T-helper 2 cell treated with Interferon-gamma antibody and Interleukin-4, amounts not matched to agents 5 μg/mL and 100 μg/mL, for 36 hours (primary cell): ENCODE results near the gene HELT.
"Not testable (repeated sequence)": the region's sequence is repeated elsewhere in the genome, so short reads cannot be mapped to it uniquely, and the experiment has no call there.

ENCODE experiments used
- DNase-seq: peaks from one replicate; pipeline ENCODE4 v3.0.0; 2021; ENCODE audit warnings: low spot score
- H3K27ac Mint-ChIP-seq: one replicate; pipeline ENCODE4 v1.8.0; 2021; ENCODE audit warnings: mild to moderate bottlenecking, mixed read lengths
- H3K27me3 Mint-ChIP-seq: one replicate; pipeline ENCODE4 v1.8.0; 2021; ENCODE audit warnings: low read depth, mixed read lengths
- H3K36me3 Mint-ChIP-seq: one replicate; pipeline ENCODE4 v1.8.0; 2021; ENCODE audit warnings: low read depth, mixed read lengths
- H3K4me1 Mint-ChIP-seq: one replicate; pipeline ENCODE4 v1.8.0; 2021; ENCODE audit warnings: low read depth, mixed read lengths
- H3K4me3 Mint-ChIP-seq: one replicate; pipeline ENCODE4 v1.8.0; 2022; ENCODE audit warnings: mild to moderate bottlenecking, moderate library complexity, mixed read lengths
- H3K9me3 Mint-ChIP-seq: one replicate; pipeline ENCODE4 v1.8.0; 2021; ENCODE audit warnings: mixed read lengths

Gene HELT, protein sequence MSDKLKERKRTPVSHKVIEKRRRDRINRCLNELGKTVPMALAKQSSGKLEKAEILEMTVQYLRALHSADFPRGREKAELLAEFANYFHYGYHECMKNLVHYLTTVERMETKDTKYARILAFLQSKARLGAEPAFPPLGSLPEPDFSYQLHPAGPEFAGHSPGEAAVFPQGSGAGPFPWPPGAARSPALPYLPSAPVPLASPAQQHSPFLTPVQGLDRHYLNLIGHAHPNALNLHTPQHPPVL

DNA sequence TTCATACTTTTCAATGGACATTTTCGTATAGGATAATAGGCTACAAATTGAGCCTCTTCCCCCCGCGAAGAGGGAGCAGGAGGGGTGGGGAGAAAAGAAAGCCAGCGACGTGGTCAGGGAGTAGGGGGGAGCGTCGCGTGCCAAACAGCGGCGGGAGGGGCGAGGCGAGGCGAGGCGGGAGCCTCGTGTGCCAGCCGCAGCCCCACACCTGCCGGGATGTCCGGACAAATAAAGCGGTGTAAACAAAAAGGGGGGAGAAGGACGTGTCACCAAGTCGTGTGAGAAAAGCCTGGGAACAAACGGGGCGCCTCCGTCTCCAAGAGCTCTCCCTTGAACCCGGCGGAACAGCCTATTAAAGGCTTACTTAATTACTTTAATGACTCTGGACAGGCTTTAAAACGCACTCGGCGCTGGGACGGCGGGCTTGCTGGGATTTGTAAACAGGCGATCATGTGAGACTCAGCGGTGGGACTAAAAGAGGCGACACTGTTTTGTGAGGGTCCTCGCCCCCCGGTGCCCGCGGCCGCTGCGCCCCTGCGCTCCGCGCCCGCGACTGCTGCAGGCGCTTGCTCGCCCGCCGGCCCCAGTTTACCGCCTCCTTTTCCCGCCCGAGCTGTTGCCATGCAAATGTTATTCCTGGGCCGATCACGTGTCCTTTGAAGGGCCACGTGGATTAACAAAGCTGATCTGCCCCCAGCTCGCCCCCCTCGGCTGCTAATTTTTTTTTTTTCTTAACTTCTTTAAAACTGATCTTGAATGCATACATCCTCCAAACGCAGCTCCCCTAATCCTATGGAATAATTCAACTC, at the start of gene HELT:
Gene HELT (plus strand): TSS at position 527 of the 809 bp plus-strand sequence. CDS start 439 bp downstream, outside the sequence.
- no peaks in the 10 kb centered on the region for H3K9me3 Mint-ChIP-seq
- H3K4me3 Mint-ChIP-seq, result no peak within 1 kb of the TSS
- H3K27ac Mint-ChIP-seq, result peak within 1 kb of the TSS; percentile 49
- H3K4me1 Mint-ChIP-seq, result no peaks in the 10 kb centered on the region
- no peak for DNase-seq
- H3K36me3 Mint-ChIP-seq, result no peaks in the 10 kb centered on the region
- peaks cover 90% of the 10 kb centered on the region for H3K27me3 Mint-ChIP-seq

DNA sequence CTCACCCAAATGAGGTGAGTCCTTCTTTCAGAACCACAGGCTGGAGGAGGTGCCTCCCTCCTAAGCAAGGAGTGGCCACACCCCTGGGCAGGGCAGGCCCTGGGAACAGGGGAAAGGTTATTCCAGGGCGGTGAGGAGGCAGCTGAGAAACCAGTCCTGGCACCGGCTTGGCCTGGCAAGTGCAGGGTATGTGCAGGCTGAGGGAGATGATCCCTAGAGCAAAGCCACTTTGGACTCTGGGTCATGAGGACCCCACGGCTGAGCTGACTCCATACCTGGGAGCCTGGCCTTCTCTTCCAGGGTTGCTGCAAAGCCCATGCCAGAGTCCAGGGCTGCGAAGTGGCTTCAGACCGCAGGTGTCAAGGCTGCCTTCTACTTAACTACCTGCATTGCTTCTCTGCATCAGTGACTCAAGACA, 49.5 kb upstream of the HELT start:
- peaks cover 2% of the 10 kb centered on the region for H3K36me3 Mint-ChIP-seq
- peaks cover 2% of the 10 kb centered on the region for H3K4me1 Mint-ChIP-seq
- H3K27ac Mint-ChIP-seq, result no peak overlapping the region
- no peak for DNase-seq
- H3K27me3 Mint-ChIP-seq, result peaks cover 5% of the 10 kb centered on the region
- H3K4me3 Mint-ChIP-seq, result no peak overlapping the region
- H3K9me3 Mint-ChIP-seq, result peaks cover 24% of the 10 kb centered on the region

DNA sequence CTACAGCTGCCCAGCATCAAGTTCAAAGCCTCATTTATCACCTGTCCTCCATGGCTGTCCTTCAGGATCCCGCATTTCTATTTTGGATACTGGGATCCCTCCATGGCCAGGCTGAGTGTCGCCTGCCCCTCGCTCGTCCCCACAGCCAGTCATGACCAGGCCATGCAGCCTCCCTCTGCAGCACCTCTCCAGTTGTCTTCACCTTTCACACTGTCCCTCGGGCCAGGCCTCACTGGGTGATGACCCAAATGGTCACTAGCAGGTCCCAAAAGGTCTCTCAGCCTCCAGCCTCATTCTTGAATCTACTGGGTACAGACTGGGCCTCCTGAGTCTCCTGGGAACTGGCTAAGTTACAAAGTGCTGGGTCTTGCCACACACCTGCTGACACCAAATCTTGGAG, 48.7 kb upstream of the HELT start:
- Mint-ChIP-seq H3K27me3 (peaks cover 5% of the 10 kb centered on the region), H3K4me1 (peaks cover 2% of the 10 kb centered on the region), H3K4me3 (no peak overlapping the region), H3K9me3 (peaks cover 24% of the 10 kb centered on the region), H3K27ac (no peak overlapping the region), H3K36me3 (peaks cover 2% of the 10 kb centered on the region)
- DNase-seq, result no peak

DNA sequence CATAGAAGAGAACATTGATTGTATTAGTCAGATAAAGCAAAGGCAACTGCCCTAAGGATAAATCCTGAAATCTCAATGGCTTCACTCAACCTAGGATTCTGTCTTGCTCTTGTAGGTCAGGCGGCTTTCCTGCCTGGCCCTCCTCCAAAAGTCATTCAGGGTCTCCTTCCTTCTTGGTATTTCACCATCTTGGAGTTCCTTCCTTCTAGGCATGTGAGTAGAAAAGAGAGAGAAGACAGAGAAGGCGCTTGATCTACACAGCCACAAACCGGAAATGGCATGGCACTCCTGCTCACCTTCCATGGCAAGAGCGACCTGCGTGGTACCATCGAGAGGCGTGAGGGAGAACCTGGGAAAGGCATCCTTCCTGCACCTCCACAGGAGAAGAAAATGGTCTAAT, 45.3 kb upstream of the HELT start:
- H3K36me3 Mint-ChIP-seq, result no peaks in the 10 kb centered on the region
- H3K27ac Mint-ChIP-seq, result no peak overlapping the region
- peaks cover 12% of the 10 kb centered on the region for H3K9me3 Mint-ChIP-seq
- no peak overlapping the region for H3K4me3 Mint-ChIP-seq
- no peaks in the 10 kb centered on the region for H3K4me1 Mint-ChIP-seq
- DNase-seq, result no peak
- H3K27me3 Mint-ChIP-seq, result peaks cover 8% of the 10 kb centered on the region

DNA sequence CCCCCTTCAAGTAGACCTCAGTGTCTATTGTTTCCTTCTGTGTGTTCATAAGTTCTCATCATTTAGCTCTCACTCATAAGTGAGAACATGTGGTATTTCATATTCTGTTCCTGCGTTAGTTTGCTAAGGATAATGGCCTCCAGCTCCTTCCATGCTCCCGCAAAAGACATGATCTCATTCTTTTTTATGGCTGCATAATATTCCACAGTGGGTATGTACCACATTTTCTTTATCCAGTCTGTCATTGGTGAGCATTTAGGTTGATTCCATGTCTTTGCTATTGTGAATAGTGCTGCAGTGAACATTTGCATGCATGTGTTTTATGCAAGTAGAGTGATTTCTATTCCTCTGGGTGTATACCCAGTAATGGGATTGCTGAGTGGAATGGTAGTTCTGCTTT, 41.9 kb upstream of the HELT start:
- not testable (repeated sequence) for H3K27me3 Mint-ChIP-seq, H3K4me3 Mint-ChIP-seq, H3K9me3 Mint-ChIP-seq

DNA sequence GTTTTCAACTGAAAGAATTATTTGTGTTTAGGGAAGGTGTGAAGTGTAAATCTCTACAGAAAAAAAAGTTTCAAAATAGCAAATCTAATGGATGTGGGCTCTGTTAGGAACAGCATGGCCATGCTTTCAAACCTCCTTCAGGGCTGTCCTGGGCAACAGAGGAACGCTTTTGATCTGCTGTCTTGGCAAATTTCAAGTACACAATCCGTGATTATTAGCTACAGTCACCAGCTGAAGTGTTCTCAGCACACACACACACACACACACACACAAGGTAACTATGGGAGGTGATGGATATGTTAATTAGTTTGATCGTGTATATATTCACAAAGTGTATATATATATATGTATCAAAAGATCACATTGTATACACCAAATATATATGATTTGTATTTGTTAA, 40.5 kb upstream of the HELT start:
- Mint-ChIP-seq H3K36me3 (no peaks in the 10 kb centered on the region), H3K27ac (no peak overlapping the region), H3K9me3 (no peaks in the 10 kb centered on the region), H3K4me3 (no peak overlapping the region), H3K4me1 (no peaks in the 10 kb centered on the region), H3K27me3 (peaks cover 8% of the 10 kb centered on the region)
- no peak for DNase-seq

More for the DNA sequence above, 41.9 kb upstream of the HELT start:
- H3K4me1 Mint-ChIP-seq, H3K36me3 Mint-ChIP-seq, DNase-seq, H3K27ac Mint-ChIP-seq: not testable (repeated sequence)

DNA sequence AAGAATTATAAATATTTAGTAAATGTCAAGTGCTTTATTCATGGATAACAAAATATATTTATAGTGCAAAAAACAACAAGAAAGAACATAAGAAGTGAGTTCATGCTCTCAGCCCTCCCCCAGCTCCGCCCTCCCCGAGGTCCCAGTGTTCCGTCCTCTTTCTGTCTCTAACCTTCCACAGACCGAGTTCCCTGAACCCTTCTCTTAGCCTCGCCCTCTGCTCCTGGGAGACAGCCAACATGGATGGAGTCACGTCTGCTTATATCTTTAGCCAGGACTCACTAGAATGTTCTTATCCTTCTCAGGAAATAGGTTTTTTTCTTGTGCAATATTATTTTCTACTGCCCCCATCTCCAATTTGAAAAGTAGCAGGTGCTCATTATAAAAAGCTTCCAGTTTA, 40.1 kb upstream of the HELT start:
- Mint-ChIP-seq H3K27me3 (peaks cover 12% of the 10 kb centered on the region), H3K9me3 (no peaks in the 10 kb centered on the region), H3K4me3 (no peak overlapping the region), H3K4me1 (no peaks in the 10 kb centered on the region), H3K27ac (no peak overlapping the region), H3K36me3 (no peaks in the 10 kb centered on the region)
- no peak for DNase-seq

DNA sequence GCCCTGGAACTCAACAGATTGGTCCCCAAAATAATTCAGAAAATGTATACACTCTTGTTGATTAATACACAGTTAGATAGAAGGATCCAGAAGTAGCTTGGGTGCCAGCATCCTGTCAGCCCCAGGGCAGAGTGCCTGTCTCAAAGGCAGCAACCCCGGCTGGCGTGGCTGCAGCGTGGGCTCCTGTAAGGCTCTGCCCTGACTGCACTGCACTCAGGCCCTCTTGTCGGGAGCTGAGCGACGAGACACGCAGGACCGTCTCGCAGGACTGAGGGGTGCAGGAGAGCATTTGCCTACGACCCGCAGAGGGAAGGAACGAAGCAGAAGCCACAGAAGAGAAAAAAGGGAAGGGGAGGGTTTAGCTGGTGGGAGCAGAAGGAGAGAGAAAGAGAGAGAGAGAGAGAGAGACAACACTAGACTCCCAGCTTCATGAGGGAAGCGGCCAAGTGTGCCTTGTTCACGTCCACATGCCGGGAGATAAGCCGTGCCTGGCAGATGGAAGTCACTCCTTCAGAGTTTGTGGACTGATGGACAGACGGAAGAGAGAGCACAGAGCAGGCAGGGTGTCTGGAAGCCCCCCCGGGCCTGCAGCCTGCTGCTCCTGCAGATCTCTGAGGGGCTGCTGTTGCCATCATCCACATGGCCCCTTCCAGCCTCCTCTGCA, 38.7 kb upstream of the HELT start:
- Mint-ChIP-seq H3K27ac (no peak overlapping the region), H3K4me3 (no peak overlapping the region), H3K36me3 (no peaks in the 10 kb centered on the region), H3K27me3 (peaks cover 12% of the 10 kb centered on the region), H3K4me1 (no peaks in the 10 kb centered on the region), H3K9me3 (no peaks in the 10 kb centered on the region)
- DNase-seq, result no peak

DNA sequence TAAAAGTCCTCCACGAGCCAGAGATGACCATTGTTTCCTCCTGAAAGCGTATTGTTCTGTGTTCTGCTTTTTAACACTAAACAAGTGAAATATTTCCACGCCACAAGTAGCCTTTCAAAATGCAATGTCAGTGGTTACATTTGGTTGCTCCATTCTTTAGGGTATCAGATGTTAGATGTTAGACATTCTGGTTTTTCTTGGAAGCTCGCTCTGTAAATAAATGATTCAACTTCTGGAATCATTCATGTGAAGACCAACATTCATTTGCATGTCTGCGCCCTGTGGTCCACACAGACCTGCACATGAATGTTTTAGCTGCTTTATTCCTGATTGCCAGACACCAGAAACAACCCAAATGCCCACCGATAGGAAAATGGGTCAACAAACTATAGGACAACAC, 38.0 kb upstream of the HELT start:
- Mint-ChIP-seq H3K4me3 (no peak overlapping the region), H3K4me1 (no peaks in the 10 kb centered on the region), H3K36me3 (no peaks in the 10 kb centered on the region), H3K27me3 (peaks cover 12% of the 10 kb centered on the region), H3K9me3 (no peaks in the 10 kb centered on the region), H3K27ac (no peak overlapping the region)
- no peak for DNase-seq

DNA sequence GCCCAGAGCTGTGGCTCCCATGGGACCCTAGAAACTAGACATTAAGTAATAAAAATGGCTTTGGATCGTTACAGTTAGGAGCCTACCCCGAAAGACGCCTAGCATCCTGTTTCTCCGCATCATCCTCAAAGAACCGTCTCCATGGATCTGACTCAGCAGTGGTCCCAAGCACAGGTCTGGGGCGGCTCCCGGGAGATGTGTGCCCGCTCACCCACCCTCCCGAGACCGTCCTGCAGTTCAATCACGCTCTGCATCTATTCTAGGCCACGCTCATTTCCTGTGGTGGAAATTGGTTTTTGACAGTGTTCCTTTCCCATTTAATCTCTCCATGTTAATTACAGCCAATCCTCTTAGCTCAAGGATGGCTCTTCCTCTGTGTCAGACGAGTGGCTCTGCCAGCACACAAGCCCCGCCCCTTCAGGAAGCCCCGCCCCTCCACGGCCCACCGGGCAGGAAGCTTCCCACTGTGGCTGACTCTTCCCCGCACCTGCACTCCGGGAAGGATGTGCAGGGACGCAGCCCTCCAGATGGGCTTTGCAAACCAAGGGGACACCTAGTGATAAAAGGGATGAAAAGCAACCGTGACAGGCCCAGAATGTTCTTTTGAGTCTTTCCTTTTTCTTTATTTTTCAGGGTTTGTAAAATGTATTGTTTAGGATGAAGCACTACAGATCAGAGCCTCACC, 34.5 kb upstream of the HELT start:
- Mint-ChIP-seq H3K36me3 (no peaks in the 10 kb centered on the region), H3K4me3 (no peak overlapping the region), H3K4me1 (no peaks in the 10 kb centered on the region), H3K27ac (no peak overlapping the region), H3K9me3 (no peaks in the 10 kb centered on the region), H3K27me3 (peaks cover 7% of the 10 kb centered on the region)
- peak; percentile 24 for DNase-seq

DNA sequence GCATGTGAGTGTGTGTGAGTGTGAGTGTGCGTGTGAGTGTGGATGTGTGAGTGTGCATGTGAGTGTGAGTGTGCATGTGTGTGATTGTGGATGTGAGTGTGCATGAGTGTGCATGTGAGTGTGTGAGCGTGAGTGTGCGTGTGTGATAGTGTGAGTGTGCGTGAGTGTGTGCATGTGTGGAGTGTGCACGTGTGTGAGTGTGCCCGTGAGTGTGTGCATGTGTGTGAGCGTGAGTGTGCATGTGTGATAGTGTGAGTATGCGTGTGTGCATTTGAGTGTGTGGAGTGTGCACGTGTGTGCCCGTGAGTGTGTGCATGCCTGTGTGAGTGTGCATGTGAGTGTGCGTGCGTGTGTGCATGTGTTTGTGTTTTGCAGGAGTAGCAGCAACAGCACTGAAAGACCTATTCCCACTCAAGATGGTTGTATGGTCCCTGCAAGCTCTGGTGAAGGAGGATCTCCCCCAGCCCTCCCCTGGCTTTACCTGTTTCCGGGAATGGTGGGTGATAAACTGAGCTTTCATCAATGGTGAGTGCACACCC, 30.7 kb upstream of the HELT start:
- Mint-ChIP-seq H3K4me3 (no peak overlapping the region), H3K27ac (no peak overlapping the region), H3K9me3 (no peaks in the 10 kb centered on the region), H3K36me3 (no peaks in the 10 kb centered on the region), H3K4me1 (no peaks in the 10 kb centered on the region), H3K27me3 (peaks cover 5% of the 10 kb centered on the region)
- DNase-seq, result no peak

DNA sequence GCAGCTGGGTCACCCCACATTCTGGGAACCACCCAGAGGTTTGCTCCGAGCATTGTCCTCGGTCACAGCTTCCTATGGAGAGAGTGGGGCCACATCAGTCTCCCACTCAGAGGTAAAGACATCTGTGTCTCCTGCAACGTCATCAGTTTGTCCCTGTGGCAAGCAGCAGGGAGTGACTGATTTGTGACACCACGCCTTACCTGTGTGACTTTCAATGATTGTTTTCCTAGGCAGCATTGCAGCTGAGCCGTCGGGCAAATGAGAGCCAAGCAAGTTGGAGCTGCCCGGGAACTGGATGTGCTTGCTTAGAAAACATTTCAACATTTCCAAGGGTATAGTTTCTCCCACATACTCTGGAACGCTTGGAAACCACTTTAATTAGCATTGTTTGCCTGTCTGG, 29.7 kb upstream of the HELT start:
- H3K27ac Mint-ChIP-seq, result no peak overlapping the region
- H3K36me3 Mint-ChIP-seq, result no peaks in the 10 kb centered on the region
- no peaks in the 10 kb centered on the region for H3K9me3 Mint-ChIP-seq
- no peak overlapping the region for H3K4me3 Mint-ChIP-seq
- no peaks in the 10 kb centered on the region for H3K27me3 Mint-ChIP-seq
- DNase-seq, result no peak
- H3K4me1 Mint-ChIP-seq, result no peaks in the 10 kb centered on the region

DNA sequence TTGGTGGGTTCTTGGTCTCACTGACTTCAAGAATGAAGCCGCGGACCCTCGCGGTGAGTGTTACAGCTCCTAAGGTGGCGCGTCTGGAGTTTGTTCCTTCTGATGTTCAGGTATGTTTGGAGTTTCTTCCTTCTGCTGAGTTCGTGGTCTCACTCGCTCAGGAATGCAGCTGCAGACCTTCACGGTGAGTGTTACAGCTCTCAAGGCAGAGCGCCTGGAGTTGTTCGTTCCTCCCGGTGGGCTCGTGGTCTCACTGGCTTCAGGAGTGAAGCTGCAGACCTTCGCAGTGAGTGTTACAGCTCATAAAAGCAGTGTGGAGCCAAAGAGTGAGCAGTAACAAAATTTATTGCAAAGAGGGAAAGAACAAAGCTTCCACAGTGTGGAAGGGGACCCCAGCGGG, 29.0 kb upstream of the HELT start:
- not testable (repeated sequence) for H3K27ac Mint-ChIP-seq, H3K9me3 Mint-ChIP-seq, H3K4me3 Mint-ChIP-seq, H3K27me3 Mint-ChIP-seq, H3K36me3 Mint-ChIP-seq, H3K4me1 Mint-ChIP-seq, DNase-seq

DNA sequence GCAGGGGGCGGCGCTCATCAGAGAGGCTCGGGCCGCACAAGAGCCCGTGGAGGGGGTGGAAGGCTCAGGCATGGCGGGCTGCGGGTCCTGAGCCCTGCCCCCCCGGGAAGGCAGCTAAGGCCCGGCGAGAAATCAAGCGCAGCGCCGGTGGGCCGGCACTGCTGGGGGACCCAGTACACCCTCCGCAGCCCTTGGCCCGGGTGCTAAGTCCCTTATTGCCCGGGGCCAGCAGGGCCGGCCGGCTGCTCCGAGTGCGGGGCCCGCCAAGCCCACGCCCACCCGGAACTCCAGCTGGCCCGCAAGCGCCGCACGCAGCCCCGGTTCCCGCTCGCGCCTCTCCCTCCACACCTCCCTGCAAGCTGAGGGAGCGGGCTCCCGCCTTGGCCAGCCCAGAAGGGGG, 28.2 kb upstream of the HELT start:
- not testable (repeated sequence) for H3K4me3 Mint-ChIP-seq, H3K27ac Mint-ChIP-seq, DNase-seq, H3K36me3 Mint-ChIP-seq, H3K27me3 Mint-ChIP-seq, H3K4me1 Mint-ChIP-seq, H3K9me3 Mint-ChIP-seq
